PC-3 (cell line): ENCODE results near the gene EDIL3.

Source experiments
- EZH2 ChIP-seq: fragments of 300-600 bp; sonication (generic); IDR thresholded peaks from one replicate; pipeline ENCODE4 v1.6.1; 2017; ENCODE audit warnings: antibody characterized with exemption, mild to moderate bottlenecking, low read length; ENCODE audit not compliant: unreplicated experiment
- TF ChIP-seq, protein P1 (sequence below): fragments of 300-600 bp; sonication (generic); conservative IDR thresholded peaks from 2 replicates; pipeline ENCODE4 v1.5.1; 2017; ENCODE audit warnings: antibody characterized with exemption, low read depth, mild to moderate bottlenecking, low read length

DNA sequence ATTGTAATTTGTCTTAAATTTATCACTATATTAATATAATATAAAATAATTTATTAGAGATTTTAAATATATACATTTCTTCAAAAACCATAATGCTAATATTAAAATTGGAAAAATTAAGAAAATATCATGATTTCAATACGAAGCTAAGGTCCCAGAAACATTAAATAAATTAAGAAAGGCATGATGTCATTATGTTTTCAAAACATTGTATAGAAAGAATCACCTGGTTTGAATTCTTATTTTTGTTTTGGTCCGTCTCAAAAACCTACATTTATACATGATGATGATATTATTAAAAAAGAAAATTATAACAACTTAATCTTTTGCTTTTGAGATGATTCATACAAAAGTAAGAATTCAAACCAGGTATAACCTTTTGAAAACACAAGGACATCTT, 8.2 kb upstream of the EDIL3 start:
- TF ChIP-seq, protein P1, sequence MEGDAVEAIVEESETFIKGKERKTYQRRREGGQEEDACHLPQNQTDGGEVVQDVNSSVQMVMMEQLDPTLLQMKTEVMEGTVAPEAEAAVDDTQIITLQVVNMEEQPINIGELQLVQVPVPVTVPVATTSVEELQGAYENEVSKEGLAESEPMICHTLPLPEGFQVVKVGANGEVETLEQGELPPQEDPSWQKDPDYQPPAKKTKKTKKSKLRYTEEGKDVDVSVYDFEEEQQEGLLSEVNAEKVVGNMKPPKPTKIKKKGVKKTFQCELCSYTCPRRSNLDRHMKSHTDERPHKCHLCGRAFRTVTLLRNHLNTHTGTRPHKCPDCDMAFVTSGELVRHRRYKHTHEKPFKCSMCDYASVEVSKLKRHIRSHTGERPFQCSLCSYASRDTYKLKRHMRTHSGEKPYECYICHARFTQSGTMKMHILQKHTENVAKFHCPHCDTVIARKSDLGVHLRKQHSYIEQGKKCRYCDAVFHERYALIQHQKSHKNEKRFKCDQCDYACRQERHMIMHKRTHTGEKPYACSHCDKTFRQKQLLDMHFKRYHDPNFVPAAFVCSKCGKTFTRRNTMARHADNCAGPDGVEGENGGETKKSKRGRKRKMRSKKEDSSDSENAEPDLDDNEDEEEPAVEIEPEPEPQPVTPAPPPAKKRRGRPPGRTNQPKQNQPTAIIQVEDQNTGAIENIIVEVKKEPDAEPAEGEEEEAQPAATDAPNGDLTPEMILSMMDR = no peak
- no peak for TF ChIP-seq EZH2
